Measurements from ENCODE around the gene AUH. TPM values are rescaled to one million over a fixed set of nuclear protein-coding genes. Genes with fewer than 3 reads are reported as not detected.

Gene AUH
- total and polyA plus RNA-seq, 2 donors (not counting 1 experiment from before 2014, with no cell fraction given): 5.2 to 29.1 TPM

GRCh38 chr9:91207729-91208418 lies 153.8 kb downstream of the AUH start:
- Histone ChIP-seq H3K4me1 (ENCODE audit: control insufficient read depth in 2 of 2, insufficient read depth in 2 of 2, low read length in 2 of 2) (peaks cover 23 to 27% of the 10 kb centered on the region in 2 donors), H3K9me3 (ENCODE audit: control extremely low read depth in 1 of 3, control insufficient read depth in 2 of 3, insufficient read depth in 1 of 3, low read length in 2 of 3) (no peaks in the 10 kb centered on the region), H2AFZ (ENCODE audit: insufficient read depth, low read depth, low read length, poor library complexity, severe bottlenecking) (peak overlapping the region; percentile 70), H3K79me2 (ENCODE audit: control insufficient read depth, insufficient read depth, low read length) (no peaks in the 10 kb centered on the region), H3K27ac (ENCODE audit: low read length in 2 of 2) (peak overlapping the region; percentile 73 to 80), H3K9ac (ENCODE audit: low read length) (peak overlapping the region; percentile 46), H3K36me3 (replicated peaks in 1 of 2; ENCODE audit: control extremely low read depth in 1 of 2, control insufficient read depth in 1 of 2, extremely low read depth in 1 of 2, insufficient read depth in 2 of 2, low read length in 1 of 2) (no peaks in the 10 kb centered on the region), H3K4me3 (ENCODE audit: control extremely low read depth in 1 of 5, extremely low read depth in 1 of 5, insufficient read depth in 1 of 5, low read depth in 2 of 5, low read length in 4 of 5) (peak overlapping the region in 4 of 5 experiments; percentile 3 to 52 (median 10)), H4K20me1 (ENCODE audit: control insufficient read depth, insufficient read depth, low read length, poor library complexity, severe bottlenecking) (no peaks in the 10 kb centered on the region), H3K27me3 (replicated peaks in 1 of 4; ENCODE audit: control extremely low read depth in 1 of 4, control insufficient read depth in 3 of 4, insufficient read depth in 4 of 4, low read length in 3 of 4) (no peaks in the 10 kb centered on the region), H3K4me2 (replicated peaks; ENCODE audit: low read depth, low read length, poor library complexity, severe bottlenecking) (peak overlapping the region; percentile 67)
- peak overlapping the region; percentile 93 for H3K27ac Mint-ChIP-seq
- H3K27me3 Mint-ChIP-seq: no peaks in the 10 kb centered on the region
- DNase-seq (peak; percentile 63), ATAC-seq (ENCODE audit: low read depth) (peak; percentile 91)
- ChIA-PET CTCF (interaction anchor here (1.1 to 2.3 kb wide), 4 partner anchors 14 to 218 kb away, joined by 3 to 5 read pairs (median 4); no protein-coding TSS in a partner anchor), POLR2A (interaction anchor here (1.1 kb wide), 1 partner anchor 16 kb away, joined by 3 read pairs; no protein-coding TSS in a partner anchor)
- WGBS (ENCODE audit: insufficient coverage): 13% methylated on average over 1 of the region's 8 CpGs
- H3K9me3 Mint-ChIP-seq (ENCODE audit: insufficient read depth): peaks cover 2% of the 10 kb centered on the region
- H3K4me1 Mint-ChIP-seq: peaks cover 33% of the 10 kb centered on the region
- H3K4me3 Mint-ChIP-seq: peak overlapping the region; percentile 86
- TF ChIP-seq EZH2 (IDR thresholded peaks at IDR 0.05; ENCODE audit: borderline replicate concordance, insufficient read depth, low read depth, low read length, poor library complexity, severe bottlenecking) (no peak), CTCF (IDR thresholded peaks at IDR 0.05) (no peak)
- intact Hi-C loops (cut with micrococcal nuclease): loop anchor here (1.0 to 5.0 kb wide), 4 partner anchors 15 to 214 kb away; partner anchors contain the start of gene NFIL3

GRCh38 chr9:91207397-91207728 lies 154.4 kb downstream of the AUH start:
- intact Hi-C loops (cut with micrococcal nuclease): loop anchor here (5.0 kb wide), 2 partner anchors 45 to 215 kb away; partner anchors contain the start of gene NFIL3
- Mint-ChIP-seq H3K27ac (peak overlapping the region; percentile 93), H3K27me3 (no peaks in the 10 kb centered on the region), H3K4me3 (peak overlapping the region; percentile 86), H3K9me3 (ENCODE audit: insufficient read depth) (peaks cover 2% of the 10 kb centered on the region), H3K4me1 (peaks cover 32% of the 10 kb centered on the region)
- peak overlapping the region; percentile 73 to 80 for H3K27ac ChIP-seq (ENCODE audit: low read length in 2 of 2)
- ChIA-PET CTCF (interaction anchor here (1.1 to 2.3 kb wide), 4 partner anchors 13 to 219 kb away, joined by 3 to 5 read pairs (median 4); no protein-coding TSS in a partner anchor), POLR2A (no interaction called here)
- TF ChIP-seq EZH2 (IDR thresholded peaks at IDR 0.05; ENCODE audit: borderline replicate concordance, insufficient read depth, low read depth, low read length, poor library complexity, severe bottlenecking): no peak
- no peak for TF ChIP-seq CTCF (IDR thresholded peaks at IDR 0.05)
- peak overlapping the region; percentile 70 for H2AFZ ChIP-seq (ENCODE audit: insufficient read depth, low read depth, low read length, poor library complexity, severe bottlenecking)
- WGBS (ENCODE audit: insufficient coverage): 79% methylated on average over 4 of the region's 9 CpGs
- H3K4me2 ChIP-seq (replicated peaks; ENCODE audit: low read depth, low read length, poor library complexity, severe bottlenecking): peak overlapping the region; percentile 67
- peaks cover 0 to 1% (median 0%) of the 10 kb centered on the region in 3 donors for H3K9me3 ChIP-seq (ENCODE audit: control extremely low read depth in 1 of 3, control insufficient read depth in 2 of 3, insufficient read depth in 1 of 3, low read length in 2 of 3)
- peaks cover 23 to 27% of the 10 kb centered on the region in 2 donors for H3K4me1 ChIP-seq (ENCODE audit: control insufficient read depth in 2 of 2, insufficient read depth in 2 of 2, low read length in 2 of 2)
- H3K79me2 ChIP-seq (ENCODE audit: control insufficient read depth, insufficient read depth, low read length): no peaks in the 10 kb centered on the region
- ATAC-seq (ENCODE audit: low read depth): no peak
- H4K20me1 ChIP-seq (ENCODE audit: control insufficient read depth, insufficient read depth, low read length, poor library complexity, severe bottlenecking): no peaks in the 10 kb centered on the region
- peak overlapping the region in 1 of 5 experiments; percentile 52 for H3K4me3 ChIP-seq (ENCODE audit: control extremely low read depth in 1 of 5, extremely low read depth in 1 of 5, insufficient read depth in 1 of 5, low read depth in 2 of 5, low read length in 4 of 5)
- no peaks in the 10 kb centered on the region for H3K36me3 ChIP-seq (replicated peaks in 1 of 2; ENCODE audit: control extremely low read depth in 1 of 2, control insufficient read depth in 1 of 2, extremely low read depth in 1 of 2, insufficient read depth in 2 of 2, low read length in 1 of 2)
- H3K9ac ChIP-seq (ENCODE audit: low read length): peak overlapping the region; percentile 46
- H3K27me3 ChIP-seq (replicated peaks in 1 of 4; ENCODE audit: control extremely low read depth in 1 of 4, control insufficient read depth in 3 of 4, insufficient read depth in 4 of 4, low read length in 3 of 4): no peaks in the 10 kb centered on the region
- no peak for DNase-seq

All from B cell (primary cell).